ENCODE measurements around the gene HNF4A.

The HNF4A gene

GRCh38 chr20:44475694-44476560, 120.4 kb downstream of the HNF4A start, which contains the start of gene TTPAL:
Gene TTPAL, plus strand, starts transcription at chr20:44475874. Its CDS starts 4,126 bp downstream, at chr20:44480000.
- DNase-seq, result peak; percentile 88

- DNase-seq, result no peak
These were observed 121.7 kb downstream of the HNF4A start for GRCh38 chr20:44477151-44477550.

- no peak for DNase-seq
These were observed 122.7 kb downstream of the HNF4A start for GRCh38 chr20:44478206-44478605.

GRCh38 chr20:44479643-44480042, 124.1 kb downstream of the HNF4A start:
- no peak for DNase-seq

- no peak for DNase-seq
These were observed 124.6 kb downstream of the HNF4A start for GRCh38 chr20:44480097-44480496.

- no peak for DNase-seq
These were observed 126.4 kb downstream of the HNF4A start for GRCh38 chr20:44481719-44482416.

- DNase-seq, result no peak
These were observed 127.6 kb downstream of the HNF4A start for GRCh38 chr20:44483112-44483511.

All from NCI-H1105 (cell line).